ENCODE data around the gene PODN. TPM values are rescaled to one million over a fixed set of nuclear protein-coding genes. Genes with fewer than 3 reads are reported as not detected.

PODN gene, protein sequence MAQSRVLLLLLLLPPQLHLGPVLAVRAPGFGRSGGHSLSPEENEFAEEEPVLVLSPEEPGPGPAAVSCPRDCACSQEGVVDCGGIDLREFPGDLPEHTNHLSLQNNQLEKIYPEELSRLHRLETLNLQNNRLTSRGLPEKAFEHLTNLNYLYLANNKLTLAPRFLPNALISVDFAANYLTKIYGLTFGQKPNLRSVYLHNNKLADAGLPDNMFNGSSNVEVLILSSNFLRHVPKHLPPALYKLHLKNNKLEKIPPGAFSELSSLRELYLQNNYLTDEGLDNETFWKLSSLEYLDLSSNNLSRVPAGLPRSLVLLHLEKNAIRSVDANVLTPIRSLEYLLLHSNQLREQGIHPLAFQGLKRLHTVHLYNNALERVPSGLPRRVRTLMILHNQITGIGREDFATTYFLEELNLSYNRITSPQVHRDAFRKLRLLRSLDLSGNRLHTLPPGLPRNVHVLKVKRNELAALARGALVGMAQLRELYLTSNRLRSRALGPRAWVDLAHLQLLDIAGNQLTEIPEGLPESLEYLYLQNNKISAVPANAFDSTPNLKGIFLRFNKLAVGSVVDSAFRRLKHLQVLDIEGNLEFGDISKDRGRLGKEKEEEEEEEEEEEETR
- total RNA-seq, result not detected

DNA sequence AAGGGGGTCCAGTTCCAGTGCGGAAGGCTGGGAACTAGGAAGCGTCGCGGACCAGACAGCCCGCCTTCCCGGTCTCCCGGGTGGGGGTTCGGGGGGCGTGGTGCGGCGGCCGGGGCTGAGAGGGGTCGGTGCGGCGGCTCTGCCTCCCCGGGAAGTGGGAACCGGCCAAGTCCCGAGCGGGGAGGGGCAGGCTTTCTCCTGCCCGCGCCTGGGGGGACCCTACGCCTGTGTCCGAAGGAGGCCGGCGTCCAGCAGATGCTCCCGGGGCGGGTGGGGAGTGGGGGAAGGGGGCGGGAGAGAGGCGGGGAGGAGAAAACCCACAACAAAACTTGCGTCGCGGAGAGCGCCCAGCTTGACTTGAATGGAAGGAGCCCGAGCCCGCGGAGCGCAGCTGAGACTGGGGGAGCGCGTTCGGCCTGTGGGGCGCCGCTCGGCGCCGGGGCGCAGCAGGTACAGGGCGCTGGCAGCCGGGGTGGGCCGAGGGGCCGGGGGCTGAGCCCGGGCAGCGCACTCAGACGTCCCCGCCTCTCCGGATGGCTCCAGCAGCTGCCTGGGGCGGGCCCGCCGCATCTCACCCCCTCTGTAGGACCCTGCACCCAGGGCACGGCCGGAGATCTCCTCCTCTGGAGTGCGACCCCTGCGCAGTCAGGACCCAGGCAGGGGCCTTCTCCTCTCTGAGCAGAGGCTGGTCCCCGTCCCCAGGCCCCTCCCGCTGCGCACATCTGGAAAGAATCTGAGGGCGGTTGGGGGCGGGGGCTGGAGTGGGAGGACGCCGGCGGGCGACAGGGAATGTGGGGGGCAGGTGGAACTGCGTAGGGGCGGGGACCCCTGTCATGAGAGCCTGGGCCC is at the start of gene PODN:
Gene PODN, plus strand, starts transcription at position 355 of the 849 bp plus-strand sequence. CDS start 7,643 bp downstream, outside the sequence.
- H3K27me3 Mint-ChIP-seq, result peaks cover 65% of the 10 kb centered on the region
- no peaks in the 10 kb centered on the region for H3K36me3 Mint-ChIP-seq
- ATAC-seq (peak; percentile 51), DNase-seq (no peak)
- H3K4me3 Mint-ChIP-seq, result no peak within 1 kb of the TSS
- CTCF ChIA-PET, result interaction anchor here (0.5 kb wide), 1 partner anchor 65 kb away, joined by 3 read pairs; no protein-coding TSS in a partner anchor
- no peak within 1 kb of the TSS for H3K27ac Mint-ChIP-seq
- peaks cover 2% of the 10 kb centered on the region for H3K4me1 Mint-ChIP-seq
- H3K9me3 Mint-ChIP-seq (ENCODE audit: low read depth), result no peaks in the 10 kb centered on the region

DNA sequence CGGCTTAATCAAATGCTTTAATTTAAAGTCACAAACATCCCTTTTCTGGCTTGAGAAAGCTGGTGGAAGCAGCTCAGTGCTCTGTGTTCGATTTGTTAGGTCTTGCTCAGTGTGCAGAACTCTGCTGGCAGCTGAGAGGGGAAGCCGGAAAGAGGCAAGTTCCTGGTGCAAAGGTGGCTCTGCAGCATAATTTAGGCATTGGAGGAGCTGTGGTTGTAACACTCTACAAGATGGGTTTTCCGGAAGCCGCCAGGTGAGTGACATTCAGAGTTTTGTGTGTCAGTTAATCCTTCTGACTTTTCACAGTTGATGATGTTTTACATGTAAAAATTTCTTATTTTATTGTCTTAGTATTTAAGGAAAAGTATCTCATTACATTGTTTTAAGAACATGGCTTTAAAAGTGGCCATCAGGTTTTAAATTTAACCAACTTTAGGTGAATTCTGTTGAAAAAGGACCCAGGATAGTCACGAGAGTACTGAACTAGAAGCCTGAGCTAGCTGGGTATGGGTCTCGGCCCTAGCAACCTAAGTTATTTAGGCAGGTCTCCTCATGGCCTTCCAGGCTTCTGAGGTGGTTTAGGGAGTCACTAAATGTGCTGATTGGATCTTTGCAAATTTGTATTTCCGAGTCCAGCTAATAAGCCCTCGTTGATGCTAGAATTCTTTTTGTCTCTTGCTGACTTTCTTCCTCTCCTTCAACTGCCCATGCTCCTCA is 47.1 kb upstream of the PODN start:
- DNase-seq, result peak; percentile 91
- Mint-ChIP-seq H3K4me1 (peaks cover 29% of the 10 kb centered on the region), H3K36me3 (peaks cover 19% of the 10 kb centered on the region), H3K9me3 (ENCODE audit: low read depth) (no peaks in the 10 kb centered on the region), H3K27me3 (no peaks in the 10 kb centered on the region), H3K27ac (peak overlapping the region; percentile 70), H3K4me3 (peak overlapping the region; percentile 77)
- CTCF ChIA-PET, result interaction anchor here (1.1 to 1.5 kb wide), 3 partner anchors 93 to 329 kb away, joined by 3 to 4 read pairs (median 4); partner anchors contain the start of gene ECHDC2
- peak; percentile 99 for ATAC-seq

DNA sequence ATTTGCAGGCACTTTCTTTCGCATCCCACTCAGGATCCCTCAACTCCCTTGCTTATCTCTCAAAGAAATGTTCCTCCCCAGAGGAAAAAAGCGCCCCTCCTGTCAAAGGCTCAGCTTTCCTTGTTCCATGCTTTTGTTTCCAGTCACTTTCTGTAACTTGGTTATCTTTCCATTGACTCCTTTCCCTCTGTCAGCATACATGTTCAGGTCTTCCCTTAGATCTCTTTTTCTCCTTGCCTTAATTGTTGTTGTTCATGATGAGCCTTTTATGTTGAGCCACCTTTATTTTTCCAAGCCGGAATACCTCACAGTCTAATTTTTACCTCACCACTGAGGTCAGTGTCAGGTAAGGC is 46.5 kb upstream of the PODN start:
- Mint-ChIP-seq H3K4me3 (peak overlapping the region; percentile 77), H3K4me1 (peaks cover 29% of the 10 kb centered on the region), H3K9me3 (ENCODE audit: low read depth) (no peaks in the 10 kb centered on the region), H3K27me3 (no peaks in the 10 kb centered on the region), H3K36me3 (peaks cover 19% of the 10 kb centered on the region), H3K27ac (peak overlapping the region; percentile 70)
- peak; percentile 5 for ATAC-seq
- CTCF ChIA-PET, result no interaction called here
- DNase-seq, result no peak

DNA sequence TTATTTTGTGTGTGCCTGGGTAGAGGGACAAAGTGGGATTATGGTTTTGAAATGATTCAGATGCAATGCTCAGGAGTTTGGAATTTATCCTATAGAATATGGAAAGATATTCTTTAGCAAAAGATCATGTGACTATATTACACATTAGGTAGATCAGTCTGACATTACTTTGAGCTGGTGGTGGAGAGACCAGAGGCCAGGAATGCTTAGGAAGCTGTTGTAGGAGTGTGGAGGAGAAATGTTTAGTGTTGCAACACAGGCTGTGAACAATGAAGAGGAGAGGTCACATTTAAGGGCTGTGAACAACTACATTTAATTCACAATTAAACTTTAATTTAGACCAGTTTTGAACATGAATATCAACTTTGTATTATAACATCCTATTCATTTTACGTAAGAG is 45.3 kb upstream of the PODN start:
- H3K27ac Mint-ChIP-seq, result no peak overlapping the region
- peaks cover 21% of the 10 kb centered on the region for H3K36me3 Mint-ChIP-seq
- peaks cover 29% of the 10 kb centered on the region for H3K4me1 Mint-ChIP-seq
- H3K9me3 Mint-ChIP-seq (ENCODE audit: low read depth), result no peaks in the 10 kb centered on the region
- no peaks in the 10 kb centered on the region for H3K27me3 Mint-ChIP-seq
- H3K4me3 Mint-ChIP-seq, result no peak overlapping the region
- CTCF ChIA-PET, result no interaction called here
- DNase-seq, result no peak
- no peak for ATAC-seq

DNA sequence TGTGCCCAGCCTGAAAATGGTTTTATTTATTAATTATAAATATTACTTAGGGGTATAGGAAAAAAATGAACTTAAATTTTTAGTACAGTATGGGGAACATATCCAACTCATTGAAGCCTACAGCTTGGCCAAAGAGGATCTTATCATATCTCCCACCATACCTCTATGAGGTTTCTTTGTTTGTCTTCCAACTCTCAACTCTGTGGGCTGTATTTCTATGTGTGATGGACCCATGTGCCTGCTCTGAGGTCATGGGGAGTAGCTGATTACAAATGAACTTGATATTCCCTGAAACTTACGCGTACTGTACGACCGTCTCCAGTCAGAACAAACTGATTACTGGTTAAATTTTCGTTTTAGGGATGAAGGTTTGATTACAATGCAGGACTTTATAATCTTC is 41.4 kb upstream of the PODN start:
- H3K27ac Mint-ChIP-seq, result no peak overlapping the region
- ATAC-seq, result no peak
- no peak for DNase-seq
- H3K4me1 Mint-ChIP-seq, result peaks cover 15% of the 10 kb centered on the region
- H3K9me3 Mint-ChIP-seq (ENCODE audit: low read depth), result no peaks in the 10 kb centered on the region
- H3K27me3 Mint-ChIP-seq, result no peaks in the 10 kb centered on the region
- no peak overlapping the region for H3K4me3 Mint-ChIP-seq
- H3K36me3 Mint-ChIP-seq, result peaks cover 18% of the 10 kb centered on the region
- CTCF ChIA-PET, result interaction anchor here (0.6 kb wide), 1 partner anchor 757 kb away, joined by 3 read pairs; no protein-coding TSS in a partner anchor

DNA sequence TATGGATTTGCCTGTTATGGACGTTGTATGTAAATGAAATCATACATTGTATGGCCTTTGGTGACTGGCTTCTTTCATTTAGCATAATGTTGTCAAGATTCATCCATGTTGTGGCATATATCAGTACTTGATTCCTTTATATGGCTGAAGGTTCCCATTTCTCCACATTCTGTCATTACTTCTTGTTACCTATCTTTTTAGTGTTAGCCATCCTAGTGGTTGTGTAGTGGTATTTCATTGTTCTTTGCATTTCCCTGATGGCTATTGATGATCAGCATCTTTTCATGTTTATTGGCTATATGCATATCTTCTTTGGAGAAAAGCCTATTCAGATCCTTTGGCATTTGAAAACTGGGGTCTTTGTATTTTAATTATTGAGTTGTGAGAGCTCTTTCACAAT is 39.8 kb upstream of the PODN start:
- DNase-seq, result no peak
- Mint-ChIP-seq H3K27me3 (no peaks in the 10 kb centered on the region), H3K36me3 (peaks cover 13% of the 10 kb centered on the region), H3K4me3 (no peak overlapping the region), H3K27ac (no peak overlapping the region), H3K4me1 (peaks cover 3% of the 10 kb centered on the region), H3K9me3 (ENCODE audit: low read depth) (no peaks in the 10 kb centered on the region)
- CTCF ChIA-PET, result no interaction called here
- ATAC-seq, result no peak

DNA sequence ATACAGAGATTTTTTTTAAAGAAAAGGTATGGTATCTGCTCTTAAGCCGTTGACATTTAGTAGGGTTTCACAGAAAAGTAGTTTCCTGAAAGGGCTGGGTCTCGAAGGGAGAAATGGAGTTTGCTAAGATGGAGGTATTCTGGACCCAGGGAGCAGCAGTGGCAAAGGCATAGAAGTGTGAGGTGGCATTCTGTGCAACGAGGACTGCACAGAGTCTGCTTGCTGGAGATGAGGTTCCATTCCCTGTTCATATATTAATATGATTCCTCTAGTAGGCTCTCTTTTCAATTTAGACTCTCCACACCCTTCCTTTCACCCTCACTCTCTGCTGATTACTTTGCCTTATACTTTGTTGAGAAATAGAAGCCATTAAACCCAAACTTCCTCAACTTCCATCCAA is 38.5 kb upstream of the PODN start:
- Mint-ChIP-seq H3K36me3 (peaks cover 8% of the 10 kb centered on the region), H3K27ac (no peak overlapping the region), H3K27me3 (no peaks in the 10 kb centered on the region), H3K4me3 (no peak overlapping the region), H3K9me3 (ENCODE audit: low read depth) (no peaks in the 10 kb centered on the region), H3K4me1 (peaks cover 2% of the 10 kb centered on the region)
- CTCF ChIA-PET, result no interaction called here
- no peak for DNase-seq
- ATAC-seq, result no peak

DNA sequence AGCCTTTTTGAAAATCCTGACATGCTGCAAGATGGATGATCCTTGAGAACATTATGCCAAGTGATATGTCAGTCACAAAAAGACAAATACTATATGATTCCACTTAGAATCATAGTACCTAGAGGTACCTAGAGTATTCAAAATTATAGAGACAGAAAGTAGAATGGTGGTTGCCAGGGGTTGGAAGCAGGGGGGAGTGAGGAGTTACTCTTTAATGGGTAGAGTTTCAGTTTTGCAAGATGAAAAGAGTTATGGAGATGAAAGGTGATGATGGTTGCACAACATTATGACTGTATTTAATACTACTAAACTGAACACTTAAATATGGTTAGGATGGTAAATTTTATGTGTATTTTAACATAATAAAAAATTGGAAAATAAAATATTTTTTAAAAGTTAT is 37.9 kb upstream of the PODN start:
- Mint-ChIP-seq H3K4me3 (no peak overlapping the region), H3K9me3 (ENCODE audit: low read depth) (no peaks in the 10 kb centered on the region), H3K4me1 (peaks cover 2% of the 10 kb centered on the region), H3K27me3 (no peaks in the 10 kb centered on the region), H3K27ac (no peak overlapping the region), H3K36me3 (peaks cover 6% of the 10 kb centered on the region)
- CTCF ChIA-PET, result no interaction called here
- no peak for ATAC-seq
- no peak for DNase-seq

DNA sequence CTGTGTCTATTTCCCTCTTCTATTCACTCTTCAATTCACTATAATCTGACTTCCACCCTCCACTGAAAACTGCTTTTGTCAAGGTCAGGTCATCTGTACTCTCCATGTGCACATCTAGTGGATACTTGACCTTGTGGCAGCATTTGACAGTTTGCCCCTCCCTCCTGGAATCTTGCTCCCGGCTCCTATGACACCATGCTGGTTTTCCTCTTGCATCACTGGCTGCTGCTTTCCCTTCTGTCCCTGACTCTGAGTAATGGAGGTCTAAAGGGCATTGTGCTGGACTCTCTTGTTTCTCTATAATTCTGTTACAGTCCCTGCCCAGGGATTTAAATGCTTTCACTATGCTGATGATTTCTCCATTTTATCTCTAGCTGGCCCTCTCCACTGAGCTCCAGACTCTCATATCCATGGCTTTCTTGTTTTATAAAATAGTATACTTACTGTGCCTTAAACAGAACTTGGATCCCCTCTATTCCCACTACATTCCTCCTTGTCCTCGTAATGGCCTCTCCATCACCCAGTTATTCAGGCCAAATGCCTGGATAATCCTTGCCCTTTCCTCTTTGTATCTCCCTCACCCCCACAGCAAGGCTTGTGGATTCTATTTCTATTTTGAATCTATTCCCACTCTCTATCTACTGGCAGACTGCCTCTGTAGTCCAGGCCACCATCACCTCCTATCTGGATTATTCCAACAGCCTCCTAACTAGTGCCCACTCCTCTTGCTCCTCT is 36.8 kb upstream of the PODN start:
- CTCF ChIA-PET, result no interaction called here
- ATAC-seq (no peak), DNase-seq (no peak)
- Mint-ChIP-seq H3K36me3 (peaks cover 6% of the 10 kb centered on the region), H3K27me3 (no peaks in the 10 kb centered on the region), H3K27ac (no peak overlapping the region), H3K4me1 (peaks cover 2% of the 10 kb centered on the region), H3K4me3 (no peak overlapping the region), H3K9me3 (ENCODE audit: low read depth) (no peaks in the 10 kb centered on the region)

DNA sequence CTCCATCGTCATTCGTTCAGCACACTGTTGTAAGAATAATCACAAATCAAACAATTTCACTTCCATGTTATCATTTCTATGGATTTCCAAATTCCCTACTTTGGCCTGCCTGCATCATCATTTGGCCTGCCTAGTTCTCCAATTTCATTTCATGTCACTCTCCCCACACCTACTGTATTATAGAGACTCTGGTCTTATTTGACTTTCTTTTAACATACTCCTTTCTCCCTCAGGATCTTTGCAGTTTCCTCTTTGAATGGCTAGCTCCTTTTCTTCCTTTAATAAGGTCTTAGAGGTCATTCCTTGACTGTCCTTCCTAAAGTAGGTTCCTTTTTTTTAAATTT is 36.3 kb upstream of the PODN start:
- CTCF ChIA-PET, result no interaction called here
- H3K4me3 Mint-ChIP-seq, result no peak overlapping the region
- H3K9me3 Mint-ChIP-seq (ENCODE audit: low read depth), result no peaks in the 10 kb centered on the region
- H3K4me1 Mint-ChIP-seq, result peaks cover 2% of the 10 kb centered on the region
- H3K36me3 Mint-ChIP-seq, result peaks cover 6% of the 10 kb centered on the region
- no peaks in the 10 kb centered on the region for H3K27me3 Mint-ChIP-seq
- no peak overlapping the region for H3K27ac Mint-ChIP-seq
- ATAC-seq (no peak), DNase-seq (no peak)

DNA sequence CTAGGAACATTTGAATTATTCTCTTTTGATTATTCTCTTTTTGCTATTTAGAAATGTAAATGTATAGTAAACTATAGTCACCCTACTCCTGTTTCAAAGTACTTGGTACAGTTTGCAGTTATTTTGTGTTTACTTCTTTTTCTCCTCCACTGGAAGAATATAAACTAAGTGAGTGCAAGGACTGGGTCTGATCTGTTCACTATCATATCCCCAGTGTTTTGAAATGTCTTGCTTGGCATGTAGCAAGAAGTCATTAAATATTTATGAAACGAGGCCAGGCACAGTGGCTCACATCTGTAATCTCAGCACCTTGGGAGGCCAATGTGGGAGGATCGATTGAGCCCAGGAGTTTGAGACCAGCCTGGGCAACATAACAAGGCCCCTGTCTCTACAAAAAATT is 35.8 kb upstream of the PODN start:
- Mint-ChIP-seq H3K36me3 (peaks cover 5% of the 10 kb centered on the region), H3K4me1 (peaks cover 2% of the 10 kb centered on the region), H3K9me3 (ENCODE audit: low read depth) (no peaks in the 10 kb centered on the region), H3K27me3 (no peaks in the 10 kb centered on the region), H3K4me3 (no peak overlapping the region), H3K27ac (no peak overlapping the region)
- CTCF ChIA-PET, result no interaction called here
- ATAC-seq (no peak), DNase-seq (no peak)

DNA sequence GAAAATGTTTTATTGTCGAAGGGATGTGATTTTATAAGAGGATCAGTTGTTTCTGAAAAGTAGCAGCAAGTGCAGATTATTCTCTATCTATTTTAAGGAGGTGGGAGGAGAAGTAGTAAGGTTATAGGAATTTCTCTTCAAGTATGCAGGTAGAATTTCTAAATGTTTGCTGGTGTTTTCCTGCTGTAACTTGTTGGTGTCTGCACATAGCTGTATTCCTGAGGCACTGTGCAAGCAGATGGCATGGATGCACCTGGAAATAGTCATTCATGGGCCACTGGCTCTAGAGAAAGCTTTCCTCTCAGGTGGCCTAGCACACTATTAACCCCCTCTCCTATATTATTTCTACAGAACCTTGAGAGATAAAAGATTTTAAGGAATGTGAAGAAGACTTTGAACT is 30.3 kb upstream of the PODN start:
- H3K4me1 Mint-ChIP-seq, result peaks cover 6% of the 10 kb centered on the region
- H3K36me3 Mint-ChIP-seq, result peaks cover 7% of the 10 kb centered on the region
- no peak overlapping the region for H3K27ac Mint-ChIP-seq
- no peak for ATAC-seq
- H3K9me3 Mint-ChIP-seq (ENCODE audit: low read depth), result no peaks in the 10 kb centered on the region
- CTCF ChIA-PET, result no interaction called here
- no peak overlapping the region for H3K4me3 Mint-ChIP-seq
- no peak for DNase-seq
- no peaks in the 10 kb centered on the region for H3K27me3 Mint-ChIP-seq

DNA sequence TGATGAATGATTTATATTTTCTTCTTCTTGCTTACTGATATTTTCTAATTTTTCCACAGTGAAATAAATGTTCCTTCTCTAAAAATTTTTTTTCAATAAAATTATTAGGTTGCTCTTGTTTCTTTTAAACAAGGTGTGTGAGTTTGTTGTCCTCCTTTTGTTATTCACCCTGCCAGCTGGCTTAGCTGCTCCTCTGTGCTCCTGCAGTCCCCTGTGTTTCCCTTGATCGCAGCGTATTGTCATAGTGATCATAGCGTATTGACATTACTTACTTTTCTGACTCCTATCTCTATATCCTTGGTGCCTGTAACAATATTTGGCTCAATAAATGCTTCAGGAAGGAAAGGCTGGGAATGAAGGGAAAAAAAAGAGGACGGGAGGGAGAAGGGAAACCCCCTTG is 24.9 kb upstream of the PODN start:
- H3K27me3 Mint-ChIP-seq, result no peaks in the 10 kb centered on the region
- CTCF ChIA-PET, result no interaction called here
- H3K4me1 Mint-ChIP-seq, result peaks cover 4% of the 10 kb centered on the region
- DNase-seq (no peak), ATAC-seq (no peak)
- H3K36me3 Mint-ChIP-seq, result peaks cover 15% of the 10 kb centered on the region
- H3K27ac Mint-ChIP-seq, result no peak overlapping the region
- H3K4me3 Mint-ChIP-seq, result no peak overlapping the region
- no peaks in the 10 kb centered on the region for H3K9me3 Mint-ChIP-seq (ENCODE audit: low read depth)
